CD4-positive, alpha-beta T cell treated with Interleukin-10 for 1 hour (primary cell): Measurements from ENCODE around the gene IFIT5.
"Not testable (repeated sequence)": the region's sequence is repeated elsewhere in the genome, so short reads cannot be mapped to it uniquely, and the experiment has no call there.

Experiments
- DNase-seq: peaks from one replicate; pipeline ENCODE4 v3.0.0-alpha.2; 2020

The IFIT5 gene

GRCh38 chr10:89414146-89414878, at the start of gene IFIT5:
Gene IFIT5, plus strand, starts transcription at chr10:89414568. Its CDS starts 231 bp downstream, at chr10:89414799.
- peak; percentile 77 for DNase-seq

GRCh38 chr10:89367529-89367928, 46.8 kb upstream of the IFIT5 start:
- peak; percentile 46 for DNase-seq

- no peak for DNase-seq
These were observed 46.2 kb upstream of the IFIT5 start for GRCh38 chr10:89368129-89368528.

GRCh38 chr10:89369156-89370105, 44.9 kb upstream of the IFIT5 start:
- DNase-seq: peak; percentile 31

- no peak for DNase-seq
These were observed 43.3 kb upstream of the IFIT5 start for GRCh38 chr10:89371079-89371478.

- no peak for DNase-seq
These were observed 42.4 kb upstream of the IFIT5 start for GRCh38 chr10:89371987-89372386.

GRCh38 chr10:89373916-89374711, 40.3 kb upstream of the IFIT5 start:
- DNase-seq: no peak

GRCh38 chr10:89374713-89375141, 39.6 kb upstream of the IFIT5 start:
- no peak for DNase-seq

- DNase-seq: no peak
These were observed 36.4 kb upstream of the IFIT5 start, which contains the start of gene IFIT1B for GRCh38 chr10:89377705-89378637. Gene IFIT1B, plus strand, starts transcription at chr10:89378056. Its CDS starts 80 bp downstream, at chr10:89378136.

GRCh38 chr10:89379103-89379502, 35.3 kb upstream of the IFIT5 start:
- no peak for DNase-seq

- DNase-seq: no peak
These were observed 31.6 kb upstream of the IFIT5 start for GRCh38 chr10:89382757-89383156.

GRCh38 chr10:89384474-89385340, 29.7 kb upstream of the IFIT5 start:
- no peak for DNase-seq

GRCh38 chr10:89388806-89389205, 25.6 kb upstream of the IFIT5 start:
- DNase-seq: no peak

GRCh38 chr10:89389254-89389653, 25.1 kb upstream of the IFIT5 start:
- DNase-seq: peak; percentile 33

GRCh38 chr10:89390476-89391225, 23.7 kb upstream of the IFIT5 start:
- no peak for DNase-seq

GRCh38 chr10:89391226-89391576, 23.2 kb upstream of the IFIT5 start:
- not testable (repeated sequence) for DNase-seq

GRCh38 chr10:89391907-89392756, 22.2 kb upstream of the IFIT5 start, which contains the start of gene IFIT1:
Gene IFIT1, plus strand, starts transcription at chr10:89392623. Its CDS starts 90 bp downstream, at chr10:89392713.
- DNase-seq: peak; percentile 84

GRCh38 chr10:89392974-89393373, 21.4 kb upstream of the IFIT5 start:
- no peak for DNase-seq

GRCh38 chr10:89393898-89394297, 20.5 kb upstream of the IFIT5 start:
- DNase-seq: no peak
